Loucy (cell line): Measurements from ENCODE around the gene ADCY5.

ENCODE experiments used
- EZH2phosphoT487 ChIP-seq: fragments of 200-600 bp; IDR thresholded peaks from 2 replicates; pipeline ENCODE4 v1.6.1; 2018; ENCODE audit warnings: antibody characterized with exemption, mild to moderate bottlenecking, moderate library complexity, borderline replicate concordance
- TF ChIP-seq, protein P1 (sequence below): fragments of 200-600 bp; sonication (generic); conservative IDR thresholded peaks from 2 replicates; pipeline ENCODE4 v1.5.1; 2014; ENCODE audit warnings: mild to moderate bottlenecking, antibody characterized with exemption, low read length

DNA sequence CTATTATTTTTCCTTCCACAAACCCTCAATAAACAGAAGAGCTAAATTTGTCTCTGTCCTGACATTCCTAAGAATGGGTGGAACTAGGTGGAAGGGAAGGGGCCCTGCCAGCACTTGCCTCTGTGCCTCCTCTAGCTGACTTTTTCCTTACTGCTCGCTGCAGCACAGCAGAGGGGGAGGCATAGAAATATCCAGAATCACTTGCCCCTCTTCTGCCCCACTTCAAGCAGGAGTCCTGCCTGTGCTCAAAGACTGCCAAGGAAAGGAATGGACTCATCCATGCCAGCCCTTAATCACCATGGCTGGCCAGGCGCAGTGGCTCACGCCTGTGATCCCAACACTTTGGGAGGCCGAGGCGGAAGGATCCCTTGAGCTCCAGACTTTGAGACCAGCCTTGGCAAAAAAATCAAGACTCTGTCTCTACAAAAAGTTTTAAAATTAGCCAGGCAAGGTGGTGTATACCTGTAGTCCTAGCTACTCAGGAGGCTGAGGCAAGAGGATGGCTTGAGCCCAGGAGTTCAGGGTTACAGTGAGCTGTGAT lies 51.8 kb downstream of the ADCY5 start:
- TF ChIP-seq, protein P1, sequence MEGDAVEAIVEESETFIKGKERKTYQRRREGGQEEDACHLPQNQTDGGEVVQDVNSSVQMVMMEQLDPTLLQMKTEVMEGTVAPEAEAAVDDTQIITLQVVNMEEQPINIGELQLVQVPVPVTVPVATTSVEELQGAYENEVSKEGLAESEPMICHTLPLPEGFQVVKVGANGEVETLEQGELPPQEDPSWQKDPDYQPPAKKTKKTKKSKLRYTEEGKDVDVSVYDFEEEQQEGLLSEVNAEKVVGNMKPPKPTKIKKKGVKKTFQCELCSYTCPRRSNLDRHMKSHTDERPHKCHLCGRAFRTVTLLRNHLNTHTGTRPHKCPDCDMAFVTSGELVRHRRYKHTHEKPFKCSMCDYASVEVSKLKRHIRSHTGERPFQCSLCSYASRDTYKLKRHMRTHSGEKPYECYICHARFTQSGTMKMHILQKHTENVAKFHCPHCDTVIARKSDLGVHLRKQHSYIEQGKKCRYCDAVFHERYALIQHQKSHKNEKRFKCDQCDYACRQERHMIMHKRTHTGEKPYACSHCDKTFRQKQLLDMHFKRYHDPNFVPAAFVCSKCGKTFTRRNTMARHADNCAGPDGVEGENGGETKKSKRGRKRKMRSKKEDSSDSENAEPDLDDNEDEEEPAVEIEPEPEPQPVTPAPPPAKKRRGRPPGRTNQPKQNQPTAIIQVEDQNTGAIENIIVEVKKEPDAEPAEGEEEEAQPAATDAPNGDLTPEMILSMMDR, result no peak
- TF ChIP-seq EZH2phosphoT487, result no peak
